GM12875 (cell line): ENCODE measurements around the gene SV2C.

ENCODE experiments used
- H3K4me3 ChIP-seq: one replicate; pipeline ENCODE4 v1.5.1; 2011; ENCODE audit warnings: low read depth, low read length, control low read depth
- TF ChIP-seq, protein P1 (sequence below): IDR thresholded peaks from 2 replicates; pipeline ENCODE4 v1.5.1; 2011; ENCODE audit warnings: low read depth, mild to moderate bottlenecking, control low read depth, inconsistent platforms, low read length, moderate library complexity, borderline replicate concordance; ENCODE audit not compliant: insufficient read depth

Gene SV2C

DNA sequence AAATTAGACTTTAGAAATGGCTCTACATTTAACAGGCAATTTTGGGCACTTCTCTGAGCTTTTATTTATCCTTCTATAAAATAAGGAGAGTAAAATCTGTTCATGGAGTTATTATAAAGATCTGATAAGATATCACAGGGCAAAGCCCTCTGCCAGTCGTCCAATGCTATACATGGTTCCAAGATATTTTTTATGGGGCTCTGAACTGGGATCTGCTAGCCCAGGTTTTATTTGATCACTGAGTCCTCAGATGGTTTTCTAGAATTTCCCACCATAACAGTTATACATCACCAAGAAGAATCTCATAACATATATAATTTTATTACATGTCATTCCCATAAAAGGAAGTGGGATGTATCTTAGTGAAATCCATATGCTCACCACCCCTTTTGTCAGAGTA, 296.7 kb downstream of the SV2C start:
- no peak overlapping the region for H3K4me3 ChIP-seq
- TF ChIP-seq, protein P1, sequence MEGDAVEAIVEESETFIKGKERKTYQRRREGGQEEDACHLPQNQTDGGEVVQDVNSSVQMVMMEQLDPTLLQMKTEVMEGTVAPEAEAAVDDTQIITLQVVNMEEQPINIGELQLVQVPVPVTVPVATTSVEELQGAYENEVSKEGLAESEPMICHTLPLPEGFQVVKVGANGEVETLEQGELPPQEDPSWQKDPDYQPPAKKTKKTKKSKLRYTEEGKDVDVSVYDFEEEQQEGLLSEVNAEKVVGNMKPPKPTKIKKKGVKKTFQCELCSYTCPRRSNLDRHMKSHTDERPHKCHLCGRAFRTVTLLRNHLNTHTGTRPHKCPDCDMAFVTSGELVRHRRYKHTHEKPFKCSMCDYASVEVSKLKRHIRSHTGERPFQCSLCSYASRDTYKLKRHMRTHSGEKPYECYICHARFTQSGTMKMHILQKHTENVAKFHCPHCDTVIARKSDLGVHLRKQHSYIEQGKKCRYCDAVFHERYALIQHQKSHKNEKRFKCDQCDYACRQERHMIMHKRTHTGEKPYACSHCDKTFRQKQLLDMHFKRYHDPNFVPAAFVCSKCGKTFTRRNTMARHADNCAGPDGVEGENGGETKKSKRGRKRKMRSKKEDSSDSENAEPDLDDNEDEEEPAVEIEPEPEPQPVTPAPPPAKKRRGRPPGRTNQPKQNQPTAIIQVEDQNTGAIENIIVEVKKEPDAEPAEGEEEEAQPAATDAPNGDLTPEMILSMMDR, result no peak

DNA sequence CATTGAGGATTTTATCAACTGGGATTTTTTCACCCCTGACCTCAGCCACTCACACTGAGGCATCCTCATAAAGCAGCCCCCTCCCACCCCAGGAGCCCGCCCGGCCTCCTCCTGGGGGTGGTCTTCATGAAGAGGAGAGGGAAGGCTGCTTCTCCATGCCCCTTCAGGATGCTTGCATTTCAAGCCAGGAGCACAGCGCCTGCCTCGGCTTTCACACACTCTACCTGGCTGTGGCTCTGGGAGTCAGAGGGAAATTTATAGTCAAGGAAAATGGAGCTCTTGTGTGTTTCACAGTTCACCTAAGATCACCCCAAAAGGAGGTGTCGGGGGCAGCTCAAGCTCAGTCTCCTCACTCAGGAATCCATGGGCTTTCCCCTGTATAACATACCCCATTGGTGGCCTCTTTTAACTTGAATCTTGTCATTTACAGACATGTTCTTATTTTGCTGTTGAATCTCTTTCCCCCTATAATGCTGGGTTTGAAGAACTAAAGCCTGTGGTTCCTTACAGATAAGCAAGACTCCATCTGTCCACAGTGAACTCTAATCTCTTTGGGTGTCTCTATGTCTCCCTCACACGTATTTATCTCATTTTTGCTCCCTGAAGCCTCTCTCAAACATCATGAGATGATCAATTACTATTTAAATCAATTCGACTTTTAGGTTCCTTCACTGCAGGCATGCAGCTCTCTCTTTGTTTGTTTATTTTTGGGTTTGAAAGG, 297.3 kb downstream of the SV2C start:
- no peak overlapping the region for H3K4me3 ChIP-seq
- TF ChIP-seq, protein P1, result no peak

DNA sequence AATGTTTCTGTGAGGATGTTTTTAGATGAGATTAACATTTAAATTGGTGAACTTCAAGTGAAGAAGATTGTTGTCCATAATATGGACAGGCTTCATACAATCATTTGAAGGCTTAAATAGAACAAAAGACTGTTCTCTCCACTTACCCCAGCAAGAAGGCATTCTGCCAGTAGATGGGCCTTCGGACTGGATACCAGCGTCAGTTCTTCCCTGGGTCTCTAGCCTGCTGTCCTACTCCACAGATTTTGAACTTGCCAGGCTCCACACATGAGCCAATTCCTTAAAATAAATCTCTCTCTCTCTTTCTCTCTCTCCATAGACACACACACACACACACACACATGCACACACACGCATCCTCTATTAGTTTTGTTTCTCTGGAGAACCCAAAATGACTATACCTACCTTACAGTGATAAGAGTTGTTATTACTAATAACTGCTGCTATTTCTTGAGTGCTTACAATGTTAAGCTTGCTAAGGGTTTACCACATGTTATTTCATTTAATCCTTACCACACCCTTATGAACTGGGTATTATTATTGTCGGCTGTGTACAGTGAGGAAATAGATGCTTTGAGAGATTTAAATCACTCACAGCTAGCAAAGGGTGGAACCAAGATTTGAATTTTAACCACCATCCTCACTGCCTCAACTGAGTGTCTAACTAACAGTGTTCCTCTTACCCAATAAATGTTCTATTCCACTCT, 300.1 kb downstream of the SV2C start:
- H3K4me3 ChIP-seq, result no peak overlapping the region
- TF ChIP-seq, protein P1, result no peak

DNA sequence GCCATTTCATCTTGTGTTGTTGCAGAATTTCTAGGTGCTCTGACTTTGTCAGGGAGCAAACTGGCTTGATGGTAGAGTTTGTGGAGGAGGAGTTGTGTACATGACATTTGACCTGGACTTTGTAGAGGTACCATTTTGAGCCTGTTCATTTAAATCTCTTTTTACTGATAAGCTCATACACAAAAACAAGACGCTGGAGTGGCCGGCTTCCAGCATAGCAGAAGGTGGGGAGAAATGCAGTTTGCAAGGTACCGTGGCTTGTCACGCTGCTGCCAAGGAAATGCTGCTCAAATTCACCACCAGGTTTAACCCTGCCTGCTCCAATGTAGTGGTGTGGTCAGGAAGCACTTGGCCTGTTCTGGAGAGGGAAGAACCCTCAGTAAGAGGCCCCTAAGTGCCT, 301.0 kb downstream of the SV2C start:
- TF ChIP-seq, protein P1, result no peak
- H3K4me3 ChIP-seq, result no peak overlapping the region

DNA sequence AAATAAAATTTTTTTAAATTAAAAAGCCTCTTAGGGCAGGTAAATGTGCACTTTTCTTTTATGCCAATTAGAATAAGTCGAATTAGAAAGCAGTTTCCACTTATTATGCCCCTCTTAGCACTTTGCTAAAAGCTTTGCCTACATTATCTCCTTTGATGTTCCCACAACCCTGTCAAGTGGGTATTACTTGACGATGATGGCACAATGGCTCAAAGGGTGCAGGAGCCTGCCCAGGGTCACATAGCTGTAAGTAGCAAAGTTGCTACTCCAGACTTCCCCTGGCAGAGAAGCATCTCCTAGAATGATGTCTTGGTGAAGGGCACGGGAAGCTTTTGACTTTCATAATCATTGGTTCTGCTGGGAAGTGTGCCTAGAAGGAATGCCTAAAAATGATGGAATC, 301.5 kb downstream of the SV2C start:
- TF ChIP-seq, protein P1, result no peak
- no peak overlapping the region for H3K4me3 ChIP-seq

DNA sequence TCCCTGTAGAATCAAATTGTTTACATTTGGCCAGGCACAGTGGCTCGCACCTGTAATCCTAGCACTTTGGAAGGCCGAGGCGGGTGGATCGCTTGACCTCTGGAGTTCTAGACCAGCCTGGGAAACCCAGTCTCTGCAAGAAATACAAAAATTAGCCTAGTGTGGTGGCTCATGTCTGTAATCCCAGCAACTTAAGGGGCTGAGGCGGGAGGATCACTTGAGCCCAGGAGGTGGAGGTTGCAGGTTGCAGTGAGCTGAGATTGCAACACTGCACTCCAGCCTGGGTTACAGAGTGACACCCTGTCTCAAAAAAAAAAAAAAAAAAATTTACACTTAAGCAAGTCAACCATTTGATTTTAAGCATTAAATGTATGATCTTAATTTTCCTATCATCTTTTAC, 302.4 kb downstream of the SV2C start:
- TF ChIP-seq, protein P1, result no peak
- no peak overlapping the region for H3K4me3 ChIP-seq

DNA sequence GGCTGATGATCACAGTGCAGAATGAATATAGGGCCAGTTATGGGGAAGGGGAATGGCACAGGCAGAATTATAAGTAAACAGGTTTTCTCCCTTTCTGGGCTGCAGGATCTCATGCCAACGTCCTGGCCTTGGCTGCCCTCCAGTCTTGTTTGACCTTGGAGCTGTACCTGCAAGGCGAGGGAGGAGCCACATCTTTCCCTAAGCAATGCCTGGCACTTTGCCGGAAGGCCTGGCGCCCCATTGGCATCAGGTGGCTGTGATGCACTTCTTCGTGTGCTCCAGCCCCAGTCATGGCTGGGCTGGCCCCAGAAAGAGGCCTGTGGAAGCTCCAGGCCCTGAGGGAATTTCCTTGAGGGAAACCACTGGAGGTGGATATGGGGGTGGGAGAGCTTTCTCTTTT, 303.2 kb downstream of the SV2C start:
- TF ChIP-seq, protein P1, result no peak
- no peak overlapping the region for H3K4me3 ChIP-seq
